KOPT-K1 (cell line): ENCODE data around the gene TMEM54.

Source experiments
- H3K27ac ChIP-seq: fragments of 200-600 bp; sonication (generic); 2 replicates; pipeline ENCODE4 v1.5.1; 2016; ENCODE audit warnings: antibody characterized with exemption, mild to moderate bottlenecking, low read depth, low read length; ENCODE audit not compliant: poor library complexity, severe bottlenecking
- H3K36me3 ChIP-seq: fragments of 200-600 bp; sonication (generic); 2 replicates; pipeline ENCODE4 v1.5.1; 2017; ENCODE audit warnings: antibody characterized with exemption, mild to moderate bottlenecking, low read length, moderate library complexity; ENCODE audit not compliant: insufficient read depth
- H3K9me3 ChIP-seq: fragments of 200-600 bp; sonication (generic); 2 replicates; pipeline ENCODE4 v1.5.1; 2017; ENCODE audit warnings: antibody characterized with exemption, low read length, mild to moderate bottlenecking; ENCODE audit not compliant: insufficient read depth, poor library complexity, severe bottlenecking

The TMEM54 gene

DNA sequence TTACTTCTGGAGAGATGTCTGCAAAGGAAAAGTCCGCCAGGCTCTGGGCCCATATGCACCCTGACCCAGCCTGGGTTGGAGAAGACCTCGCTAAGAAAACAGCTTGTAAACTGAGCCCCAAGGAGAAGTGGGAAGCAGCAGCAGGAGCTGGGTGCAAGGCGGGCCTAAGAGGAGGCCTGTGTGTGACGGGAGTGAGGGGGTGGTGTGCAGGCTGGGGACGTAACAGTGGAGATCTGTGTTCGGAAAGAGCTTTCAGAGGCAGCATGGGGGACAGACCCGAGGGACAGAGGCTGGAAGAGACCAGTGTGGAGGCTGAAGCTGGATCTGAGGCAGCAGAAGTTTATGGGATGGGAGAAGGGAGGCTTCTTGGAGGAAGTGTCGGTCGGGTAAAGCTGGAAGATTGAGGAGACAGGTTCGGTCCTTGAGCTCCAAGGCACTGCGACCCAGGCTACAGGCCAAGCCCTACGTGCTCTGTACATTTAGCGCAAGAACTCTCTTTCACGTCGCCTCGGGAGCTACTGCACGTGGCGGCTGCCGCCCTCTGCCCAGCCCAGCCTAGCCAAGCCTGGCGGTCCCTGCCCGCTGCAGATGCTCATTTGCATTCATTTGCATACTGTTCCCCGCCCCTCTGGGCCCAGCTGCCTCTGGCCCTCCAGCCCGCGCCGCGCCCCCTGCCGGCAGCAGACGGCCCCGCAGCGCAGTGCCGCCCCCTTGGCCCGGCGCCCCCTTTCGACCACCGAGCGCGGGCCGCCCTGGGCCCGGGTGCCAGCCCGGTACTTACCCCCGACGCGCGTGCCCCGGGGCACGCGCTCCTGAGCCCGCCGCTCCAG, 8.6 kb downstream of the TMEM54 start:
- H3K27ac ChIP-seq = no peak overlapping the region
- no peaks in the 10 kb centered on the region for H3K36me3 ChIP-seq
- H3K9me3 ChIP-seq = no peaks in the 10 kb centered on the region

DNA sequence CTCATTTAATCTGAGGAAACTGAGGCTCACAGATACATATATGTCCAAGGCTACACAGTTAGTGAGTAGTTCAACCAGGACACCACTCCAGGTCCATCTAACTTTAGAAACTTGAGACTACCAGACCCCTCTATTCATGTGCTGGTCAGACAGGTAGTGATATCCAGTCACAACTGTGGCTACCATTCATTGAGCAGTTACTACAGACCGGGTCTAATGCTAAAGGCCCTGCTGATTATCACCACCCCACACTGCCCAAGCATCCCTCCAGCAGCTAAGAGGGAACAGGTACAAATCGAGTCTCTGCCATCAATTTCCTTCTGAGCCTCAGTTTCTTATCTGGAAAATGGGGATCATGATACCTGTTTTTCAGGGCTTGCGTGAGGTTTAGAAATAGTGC, 9.6 kb downstream of the TMEM54 start:
- H3K9me3 ChIP-seq = no peaks in the 10 kb centered on the region
- H3K27ac ChIP-seq = no peak overlapping the region
- H3K36me3 ChIP-seq = no peaks in the 10 kb centered on the region

DNA sequence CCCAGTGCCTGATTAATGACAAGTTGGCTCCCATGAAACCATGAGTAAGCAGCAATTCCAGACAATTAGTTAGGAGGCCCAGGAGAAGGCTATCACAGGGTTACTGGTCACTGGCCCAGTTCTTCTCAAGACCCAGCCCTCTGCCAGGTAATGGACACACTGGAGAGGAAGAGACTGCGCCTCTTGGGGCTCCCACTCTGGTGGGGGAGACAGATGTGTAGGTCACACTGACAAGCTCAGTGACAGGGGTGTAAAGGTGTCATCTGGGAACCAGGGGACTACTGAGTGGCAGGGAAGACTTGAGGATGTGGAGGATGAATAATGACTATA, 10.0 kb downstream of the TMEM54 start:
- no peaks in the 10 kb centered on the region for H3K36me3 ChIP-seq
- no peak overlapping the region for H3K27ac ChIP-seq
- H3K9me3 ChIP-seq = no peaks in the 10 kb centered on the region

DNA sequence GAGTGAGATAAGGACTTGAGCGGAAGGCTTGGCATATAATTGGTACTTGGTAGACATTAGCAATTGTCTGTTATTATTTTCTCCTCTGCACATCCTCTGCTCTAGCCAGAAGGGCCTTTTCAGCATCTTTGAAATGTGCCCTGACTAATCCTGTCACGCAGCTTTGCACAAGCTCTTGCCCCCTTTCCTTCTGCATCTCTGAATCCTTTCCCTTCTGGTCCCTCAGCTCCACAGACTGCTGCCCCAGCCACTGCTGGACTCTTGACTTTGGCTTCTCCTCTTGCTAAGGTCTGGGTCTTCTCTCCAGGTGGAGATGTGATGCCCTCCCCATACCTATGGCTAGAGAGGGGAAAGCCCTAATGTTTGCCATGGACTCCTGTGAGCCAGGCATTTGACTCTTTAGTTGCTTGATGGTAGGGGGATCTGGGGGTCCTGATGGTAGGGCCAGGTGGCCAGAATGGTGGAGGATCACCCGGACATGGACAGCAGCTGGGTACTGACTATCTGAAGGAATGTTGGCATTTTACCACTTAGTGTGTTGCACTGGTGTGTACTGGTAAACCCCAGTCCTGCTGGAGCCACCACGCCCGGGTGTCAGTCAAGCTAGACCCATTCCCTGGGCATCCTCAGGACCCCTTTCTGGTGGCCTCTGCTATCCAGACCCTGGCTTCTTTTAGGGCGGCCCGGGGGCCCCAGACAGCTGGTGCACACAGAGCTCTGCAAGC, 10.5 kb downstream of the TMEM54 start:
- no peaks in the 10 kb centered on the region for H3K9me3 ChIP-seq
- no peaks in the 10 kb centered on the region for H3K36me3 ChIP-seq
- H3K27ac ChIP-seq = no peak overlapping the region

DNA sequence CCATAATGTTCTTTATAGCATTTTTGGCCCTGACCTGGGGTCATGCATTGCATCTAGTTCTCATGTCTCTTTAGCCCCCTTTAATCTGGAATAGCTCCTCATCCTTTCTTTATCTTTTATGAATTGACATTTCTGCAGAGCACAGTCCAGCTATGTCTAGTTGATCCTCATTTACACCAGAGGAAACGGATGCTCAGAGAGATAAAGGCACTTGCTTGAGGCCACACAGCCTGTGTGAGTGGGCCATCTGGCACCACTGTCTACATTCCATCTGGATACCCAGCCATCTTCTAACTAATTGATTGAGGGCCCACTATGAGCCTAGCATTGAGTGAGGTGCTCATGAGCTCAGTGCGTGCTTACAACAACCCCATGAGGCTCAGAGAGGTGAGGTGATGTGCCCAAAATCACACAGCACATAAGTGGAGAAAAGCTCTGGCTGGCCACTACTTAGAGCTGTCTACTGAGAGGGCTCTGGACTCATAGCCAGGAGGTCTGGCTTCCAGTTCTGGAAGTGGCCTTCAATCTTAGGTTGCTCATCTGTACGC, 11.4 kb downstream of the TMEM54 start:
- no peaks in the 10 kb centered on the region for H3K36me3 ChIP-seq
- no peaks in the 10 kb centered on the region for H3K9me3 ChIP-seq
- H3K27ac ChIP-seq = no peak overlapping the region

DNA sequence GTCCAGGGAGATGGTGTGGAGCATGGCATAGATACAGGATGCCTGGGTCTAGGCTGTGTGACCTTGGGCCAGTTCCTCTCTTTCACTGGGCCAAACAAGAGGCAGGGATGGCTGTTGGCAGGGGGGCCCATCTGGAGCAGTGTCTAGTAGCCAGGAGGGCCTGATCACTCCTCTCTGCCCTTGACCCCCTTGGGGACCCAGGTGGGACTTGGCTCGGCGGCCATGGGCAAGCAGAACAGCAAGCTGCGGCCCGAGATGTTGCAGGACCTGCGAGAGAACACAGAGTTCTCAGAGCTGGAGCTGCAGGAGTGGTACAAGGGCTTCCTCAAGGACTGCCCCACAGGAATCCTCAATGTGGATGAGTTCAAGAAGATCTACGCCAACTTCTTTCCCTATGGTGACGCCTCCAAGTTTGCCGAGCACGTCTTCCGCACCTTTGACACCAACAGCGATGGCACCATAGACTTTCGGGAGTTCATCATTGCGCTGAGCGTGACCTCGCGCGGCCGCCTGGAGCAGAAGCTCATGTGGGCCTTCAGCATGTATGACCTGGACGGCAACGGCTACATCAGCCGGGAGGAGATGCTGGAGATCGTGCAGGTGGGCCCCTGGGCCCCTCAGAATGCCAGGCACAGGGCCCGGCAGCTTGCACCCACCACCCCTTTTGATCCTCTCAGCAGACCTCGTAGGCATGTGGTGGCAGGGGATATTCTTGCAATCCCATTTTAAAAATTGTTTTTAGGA, 12.3 kb downstream of the TMEM54 start:
- no peak overlapping the region for H3K27ac ChIP-seq
- H3K9me3 ChIP-seq = no peaks in the 10 kb centered on the region
- no peaks in the 10 kb centered on the region for H3K36me3 ChIP-seq

DNA sequence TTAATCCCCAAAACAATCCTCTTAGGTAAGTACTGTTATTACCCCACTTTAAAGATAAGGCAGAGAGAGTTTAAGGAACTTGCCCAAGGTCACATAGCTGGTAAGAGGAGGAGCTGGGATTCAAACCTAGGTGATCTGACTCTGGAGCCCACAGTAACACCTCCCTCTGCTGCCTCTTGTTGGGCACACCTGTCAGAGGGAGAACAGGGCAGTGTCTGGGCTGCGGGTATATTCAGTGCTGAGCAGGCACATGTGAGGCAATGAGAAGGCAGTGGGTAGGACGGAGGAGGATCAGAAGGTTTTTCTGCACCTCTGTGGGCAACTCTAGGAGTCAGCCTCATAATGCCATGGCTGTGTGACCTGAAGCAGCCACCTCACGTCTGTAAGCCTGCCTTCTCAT, 13.1 kb downstream of the TMEM54 start:
- no peak overlapping the region for H3K27ac ChIP-seq
- H3K9me3 ChIP-seq = no peaks in the 10 kb centered on the region
- H3K36me3 ChIP-seq = no peaks in the 10 kb centered on the region

DNA sequence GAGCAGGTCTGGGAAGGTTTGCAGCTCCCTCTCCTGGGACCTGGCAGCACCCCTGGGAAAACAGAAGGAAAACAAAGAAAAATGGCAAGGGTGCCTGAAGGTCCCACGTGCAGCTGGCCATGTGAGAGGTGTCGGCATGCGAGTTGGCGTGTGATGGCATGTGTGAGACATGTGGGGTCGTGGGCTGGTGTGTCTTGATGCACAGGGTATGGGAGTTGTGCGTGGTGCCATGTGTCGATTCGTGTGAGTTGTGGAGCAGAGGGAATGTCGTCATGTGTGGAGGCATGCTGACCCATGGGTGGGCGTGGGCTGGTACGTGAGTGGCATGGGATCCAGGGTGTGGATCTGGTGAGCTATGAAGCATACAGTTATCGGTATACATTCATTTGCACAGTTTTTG, 13.6 kb downstream of the TMEM54 start:
- Histone ChIP-seq H3K9me3 (no peaks in the 10 kb centered on the region), H3K36me3 (no peaks in the 10 kb centered on the region), H3K27ac (no peak overlapping the region)

DNA sequence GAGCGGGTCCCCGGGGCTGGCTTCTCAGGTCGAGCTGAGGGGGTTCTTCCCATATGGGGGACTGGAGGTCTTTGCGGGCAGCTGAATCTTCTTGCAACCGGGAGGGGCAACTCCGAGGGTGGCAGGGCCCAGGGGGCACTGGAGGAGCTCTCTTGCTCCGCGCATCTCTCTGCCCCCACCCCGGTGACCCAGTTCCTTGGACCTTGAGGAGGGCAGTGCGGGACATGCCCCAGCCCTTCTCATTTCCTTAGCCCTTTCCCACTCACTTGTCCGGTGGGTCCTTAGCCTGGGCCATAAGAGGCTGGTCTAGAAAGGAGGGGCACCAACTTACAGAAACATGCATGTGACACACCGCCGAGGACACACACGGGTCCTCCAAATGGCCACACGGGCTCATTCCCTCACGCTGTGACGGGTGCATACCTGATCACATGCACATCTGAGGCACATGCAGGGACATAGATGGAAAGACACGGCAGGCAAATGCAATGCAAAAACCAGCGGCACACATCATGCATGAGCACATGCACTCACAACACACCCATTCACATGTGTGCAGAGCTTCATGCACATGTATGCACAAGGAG, 14.3 kb downstream of the TMEM54 start:
- Histone ChIP-seq H3K27ac (no peak overlapping the region), H3K36me3 (no peaks in the 10 kb centered on the region), H3K9me3 (no peaks in the 10 kb centered on the region)

DNA sequence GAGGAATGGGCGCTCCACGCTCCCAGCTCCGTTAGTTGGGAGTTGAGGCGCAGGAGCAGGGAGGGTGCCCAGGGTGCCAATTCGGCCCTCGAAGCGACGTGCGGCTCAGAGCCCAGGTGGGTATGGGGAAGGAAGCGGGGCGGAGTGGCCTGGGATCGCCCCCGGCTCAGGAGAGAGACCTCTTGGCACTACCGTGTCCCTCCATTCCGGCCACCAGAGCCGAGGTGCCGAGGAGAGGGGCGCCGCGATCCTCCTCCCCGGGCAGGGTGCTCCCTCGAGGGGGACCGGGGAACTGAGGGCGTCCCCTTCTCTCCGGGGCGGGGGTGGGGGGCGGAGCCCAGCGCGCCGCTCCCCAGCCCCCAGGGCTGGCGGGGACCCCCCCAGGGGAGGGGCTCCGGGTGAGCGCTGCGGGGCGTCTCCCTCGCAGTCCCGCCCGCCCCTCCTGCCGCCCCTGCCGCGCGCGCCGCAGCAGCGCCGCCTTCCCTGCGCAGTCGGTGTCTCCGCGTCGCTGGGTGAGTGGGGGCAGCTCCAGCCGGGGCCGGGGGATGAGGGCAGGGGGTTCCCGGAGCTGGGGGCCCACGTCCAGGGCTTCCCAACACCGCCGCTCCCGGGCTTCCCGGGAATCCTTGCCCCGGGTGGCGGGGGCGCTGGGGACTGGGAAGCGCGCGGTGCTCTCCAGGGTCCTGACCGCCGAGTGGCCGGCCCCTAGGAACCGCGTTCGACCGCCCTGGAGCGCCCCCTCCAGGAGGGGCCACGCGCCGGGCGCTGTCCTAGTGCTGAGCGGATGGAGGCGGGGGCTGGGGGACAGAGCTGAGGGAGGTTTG, 15.0 kb downstream of the TMEM54 start, which contains the start of gene HPCA:
TSS of gene HPCA (plus strand) at position 488 of the 824 bp plus-strand sequence. CDS start 2,408 bp downstream, outside the sequence.
- H3K27ac ChIP-seq = no peak within 1 kb of the TSS
- no peaks in the 10 kb centered on the region for H3K9me3 ChIP-seq
- H3K36me3 ChIP-seq = no peaks in the 10 kb centered on the region

DNA sequence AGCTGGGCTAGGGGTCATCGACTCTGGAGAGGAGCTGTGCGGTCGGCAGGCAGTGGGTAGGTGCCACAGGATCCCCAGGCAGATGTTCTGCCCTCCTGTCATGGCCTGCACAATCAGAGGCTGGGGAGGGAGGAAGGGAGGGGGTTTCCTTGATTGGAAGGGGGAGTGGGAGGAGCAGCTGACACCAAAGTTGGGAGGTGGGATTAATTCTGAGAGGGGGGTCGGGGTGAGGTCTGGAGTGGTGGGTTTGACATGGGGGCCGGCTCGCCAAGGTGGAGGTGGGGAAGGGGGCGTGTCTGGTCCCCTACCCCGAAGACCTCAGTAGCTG, 15.5 kb downstream of the TMEM54 start:
- H3K36me3 ChIP-seq = no peaks in the 10 kb centered on the region
- no peaks in the 10 kb centered on the region for H3K9me3 ChIP-seq
- no peak overlapping the region for H3K27ac ChIP-seq

DNA sequence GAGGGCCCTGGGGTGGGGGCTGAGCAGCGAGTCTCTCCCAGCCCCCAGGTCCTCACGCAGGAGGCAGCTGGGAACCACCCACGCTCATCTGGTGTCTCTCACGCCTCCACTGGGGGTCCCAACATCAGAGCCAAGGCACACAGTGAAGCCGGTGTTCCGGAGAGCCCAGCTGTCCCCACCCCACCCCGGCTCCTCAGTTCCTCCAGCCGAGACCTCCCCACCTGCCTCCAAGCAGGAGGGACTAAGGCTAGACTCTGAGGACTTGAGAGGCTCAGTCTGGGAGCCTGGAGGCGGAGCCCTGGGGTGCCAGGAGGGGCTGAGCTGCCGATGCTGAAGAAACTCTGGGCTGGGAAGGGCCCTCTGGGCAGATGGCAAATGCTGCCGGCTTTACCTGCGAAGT, 16.5 kb downstream of the TMEM54 start:
- H3K36me3 ChIP-seq = no peaks in the 10 kb centered on the region
- H3K9me3 ChIP-seq = no peaks in the 10 kb centered on the region
- H3K27ac ChIP-seq = no peak overlapping the region

DNA sequence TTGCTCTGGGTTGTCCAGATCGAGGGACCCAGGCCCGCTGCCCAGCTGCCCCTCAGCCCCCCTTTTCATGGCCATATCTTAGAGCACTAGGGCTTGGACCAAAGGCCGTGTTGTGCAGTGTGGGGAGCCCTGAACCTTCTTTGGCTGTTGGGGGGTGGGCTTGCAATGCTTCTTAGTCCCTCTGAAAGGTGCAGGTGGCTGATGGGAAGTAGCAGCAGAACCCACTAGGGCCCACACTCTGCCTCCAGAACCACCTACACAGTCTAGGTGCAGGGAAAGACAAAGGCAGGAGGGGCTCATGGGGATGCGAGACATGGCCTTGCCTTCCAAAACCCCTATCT, 17.2 kb downstream of the TMEM54 start:
- Histone ChIP-seq H3K36me3 (no peaks in the 10 kb centered on the region), H3K9me3 (no peaks in the 10 kb centered on the region), H3K27ac (no peak overlapping the region)

DNA sequence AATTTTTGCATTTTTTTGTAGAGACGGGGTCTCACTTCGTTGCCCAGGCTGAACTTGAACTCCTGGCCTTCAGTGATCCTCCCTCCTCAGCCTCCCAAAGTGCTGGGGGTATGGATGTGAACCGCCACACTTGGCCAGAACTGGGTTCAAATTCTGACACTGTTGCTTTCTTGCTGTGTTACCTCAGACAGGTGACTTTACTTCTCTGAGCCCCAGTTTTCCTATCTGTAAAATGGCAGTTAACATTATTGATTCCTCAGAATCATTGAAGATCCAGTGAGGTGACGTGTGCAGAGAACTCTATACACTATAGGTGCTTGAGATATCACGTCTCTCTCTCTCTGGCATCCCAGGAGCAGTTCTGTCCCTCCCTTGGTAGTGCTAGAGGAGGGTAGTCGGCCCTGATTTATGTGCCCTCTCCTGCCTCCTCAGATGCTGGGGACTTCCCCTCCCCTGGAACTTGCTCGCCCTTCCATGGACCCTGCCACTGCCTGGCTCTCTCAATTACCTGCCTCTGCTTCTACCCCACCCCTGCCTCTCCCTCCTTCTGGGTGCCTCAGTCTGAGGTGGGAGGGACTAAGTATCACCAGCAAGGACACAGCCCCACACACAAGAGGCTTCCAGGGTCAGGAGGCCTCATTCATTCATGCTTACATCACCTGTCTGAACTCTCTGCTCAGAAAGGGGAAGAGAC, 17.7 kb downstream of the TMEM54 start:
- no peaks in the 10 kb centered on the region for H3K36me3 ChIP-seq
- H3K27ac ChIP-seq = no peak overlapping the region
- H3K9me3 ChIP-seq = no peaks in the 10 kb centered on the region
